HepG2 (cell line): ENCODE results near the gene TIMM8B. TPM values are rescaled to one million over a fixed set of nuclear protein-coding genes. Genes with fewer than 3 reads are reported as not detected.

ENCODE experiments used
- ADNP ChIP-seq: sonication (generic); formaldehyde crosslinking; IDR thresholded peaks from 2 replicates; pipeline ENCODE4 v1.4.0; 2020; ENCODE audit warnings: missing genetic modification reagents
- AKNA ChIP-seq: sonication (generic); formaldehyde crosslinking; IDR thresholded peaks from 2 replicates; pipeline ENCODE4 v1.4.0; 2020; ENCODE audit warnings: missing genetic modification reagents, borderline replicate concordance
- ATF3 ChIP-seq: sonication (generic); formaldehyde crosslinking; IDR thresholded peaks from 2 replicates; pipeline ENCODE4 v1.4.0; 2020; ENCODE audit warnings: missing genetic modification reagents
- HHEX ChIP-seq: IDR thresholded peaks from 2 replicates; pipeline ENCODE4 v1.6.1; 2016; ENCODE audit warnings: control low read depth
- HINFP ChIP-seq: sonication (generic); formaldehyde crosslinking; IDR thresholded peaks from 2 replicates; pipeline ENCODE4 v1.4.0; 2020; ENCODE audit warnings: low read depth, mild to moderate bottlenecking, missing genetic modification reagents
- KDM4B ChIP-seq: sonication (generic); formaldehyde crosslinking; IDR thresholded peaks from 2 replicates; pipeline ENCODE4 v1.4.0; 2020; ENCODE audit warnings: missing genetic modification reagents
- MAZ ChIP-seq, 2 experiments: sonication (generic) in 1 of 2; formaldehyde crosslinking in 1 of 2; IDR thresholded peaks; 2 replicates each; pipeline versions ENCODE4 v1.5.0 to v1.6.1; 2012 to 2020; ENCODE audit warnings: low read depth in 2 of 2, mild to moderate bottlenecking in 2 of 2, borderline replicate concordance in 1 of 2, improper control_type of control experiment in 1 of 2, low read length in 1 of 2, missing genetic modification reagents in 1 of 2, moderate library complexity in 1 of 2
- RARA ChIP-seq: IDR thresholded peaks from 2 replicates; pipeline ENCODE4 v1.6.1; 2016; ENCODE audit warnings: missing genetic modification reagents, missing compliant biosample characterization
- RFX3 ChIP-seq: IDR thresholded peaks from 2 replicates; pipeline ENCODE4 v1.6.1; 2016; ENCODE audit warnings: missing biosample characterization, missing genetic modification reagents
- SETDB1 ChIP-seq: sonication (generic); formaldehyde crosslinking; IDR thresholded peaks from 2 replicates; pipeline ENCODE4 v1.5.1; 2020; ENCODE audit warnings: missing genetic modification reagents, mild to moderate bottlenecking, borderline replicate concordance
- SRF ChIP-seq: IDR thresholded peaks from 2 replicates; pipeline ENCODE4 v1.6.1; 2011; ENCODE audit warnings: mild to moderate bottlenecking, low read depth, low read length, moderate library complexity
- TFDP1 ChIP-seq: IDR thresholded peaks from 2 replicates; pipeline ENCODE4 v1.6.1; 2016; ENCODE audit warnings: missing compliant biosample characterization, missing genetic modification reagents, borderline replicate concordance
- THAP8 ChIP-seq: sonication (generic); formaldehyde crosslinking; IDR thresholded peaks from 2 replicates; pipeline ENCODE4 v1.5.1; 2020; ENCODE audit warnings: missing genetic modification reagents, mild to moderate bottlenecking, borderline replicate concordance
- ZFP36 ChIP-seq: fragments of 150-350 bp; IDR thresholded peaks from 2 replicates; pipeline ENCODE4 v1.6.1; 2018; ENCODE audit warnings: borderline replicate concordance, low read length, low read depth; ENCODE audit not compliant: partially characterized antibody
- ZNF30 ChIP-seq: sonication (generic); formaldehyde crosslinking; IDR thresholded peaks from 2 replicates; pipeline ENCODE4 v1.5.0; 2020; ENCODE audit warnings: mild to moderate bottlenecking, missing genetic modification reagents
- ZNF33B ChIP-seq: sonication (generic); formaldehyde crosslinking; IDR thresholded peaks from 2 replicates; pipeline ENCODE4 v1.5.1; 2020; ENCODE audit warnings: mild to moderate bottlenecking, missing genetic modification reagents
- ZNF430 ChIP-seq: sonication (generic); formaldehyde crosslinking; IDR thresholded peaks from 2 replicates; pipeline ENCODE4 v1.9.0; 2021; ENCODE audit warnings: mild to moderate bottlenecking, missing genetic modification reagents
- ZNF446 ChIP-seq: sonication (generic); formaldehyde crosslinking; IDR thresholded peaks from 2 replicates; pipeline ENCODE4 v1.5.0; 2020; ENCODE audit warnings: mild to moderate bottlenecking, missing genetic modification reagents
- ZNF768 ChIP-seq: sonication (generic); formaldehyde crosslinking; IDR thresholded peaks from 2 replicates; pipeline ENCODE4 v1.4.0; 2020; ENCODE audit warnings: missing genetic modification reagents
- ZNF878 ChIP-seq: sonication (generic); formaldehyde crosslinking; IDR thresholded peaks from 2 replicates; pipeline ENCODE4 v1.8.1; 2023; ENCODE audit warnings: mild to moderate bottlenecking, missing genetic modification reagents, moderate library complexity
- polyA plus RNA-seq, 8 experiments: library from polyadenylated mRNA; depleted of rRNA in 3 of 8; stranded (reverse) in 7 of 8; unstranded in 1 of 8; fragments of >200 nt; fragmentation: Illumina TruSeq in 4 of 8; extraction: Trizol in 4 of 8; gene quantifications; 2 replicates each; pipeline versions ENCODE4 v1.2.1 to v1.2.3, GENCODE V29; 2011 to 2016; ENCODE audit warnings: low read depth in 4 of 8, missing spikeins in 1 of 8, mixed read lengths in 1 of 8; ENCODE audit not compliant: insufficient read depth in 1 of 8
- total RNA-seq, 5 experiments: library from RNA; depleted of rRNA; stranded (reverse); fragments of >200 nt; fragmentation: Illumina TruSeq; extraction: Trizol; gene quantifications; 2 replicates each; pipeline ENCODE4 v1.2.3, GENCODE V29; 2016; ENCODE audit warnings: low read depth in 1 of 5

The TIMM8B gene
- total and polyA plus RNA-seq, 2 of the 13 experiments (the other 11 are each of a cell fraction or from before 2014, with no cell fraction given), result 84.5 to 98.3 TPM

GRCh38 chr11:112073941-112074811, 12.4 kb downstream of the TIMM8B start, which contains the start of the genes NKAPD1 and PIH1D2 (continued):
- TF ChIP-seq HINFP (CRISPR knock-in tag) (no peak; the same call in 1 of the 2 replicates), MAZ (IDR thresholded peaks at IDR 0.05; ENCODE audit: borderline replicate concordance, low read depth, low read length) (no peak), MAZ (CRISPR knock-in tag; IDR thresholded peaks at IDR 0.05; ENCODE audit: low read depth) (peak; percentile 14; the same call in 1 of the 2 replicates), ATF3 (CRISPR knock-in tag) (no peak), SETDB1 (no peak), KDM4B (CRISPR knock-in tag) (no peak), ZNF768 (CRISPR knock-in tag) (peak; percentile 27; the same call in 1 of the 2 replicates), ZFP36 (no peak), ADNP (CRISPR knock-in tag) (no peak), AKNA (CRISPR knock-in tag) (no peak), ZNF446 (CRISPR knock-in tag) (no peak), TFDP1 (peak; percentile 34; the same call in 1 of the 2 replicates), HHEX (CRISPR knock-in tag) (no peak), ZNF30 (no peak), ZNF33B (CRISPR knock-in tag) (no peak), RARA (no peak), ZNF430 (peak; percentile 59; the same call in 1 of the 2 replicates), SRF (no peak), ZNF878 (CRISPR knock-in tag) (peak; percentile 92), RFX3 (CRISPR knock-in tag) (peak; percentile 90), THAP8 (CRISPR knock-in tag) (no peak)
